Osteoblast (primary cell): ENCODE measurements around the gene POT1. TPM values are rescaled to one million over a fixed set of nuclear protein-coding genes. Genes with fewer than 3 reads are reported as not detected.

Experiments used
- DNase-seq: peaks from one replicate; pipeline ENCODE4 v3.0.0; 2011; ENCODE audit warnings: low spot score, mixed read lengths; ENCODE audit not compliant: insufficient read length; ENCODE audit errors: missing footprints
- H2AFZ ChIP-seq: 2 replicates; pipeline ENCODE4 v1.6.0; 2011; ENCODE audit warnings: mild to moderate bottlenecking, low read length
- H3K27ac ChIP-seq: 2 replicates; pipeline ENCODE4 v1.5.1; 2011; ENCODE audit warnings: mild to moderate bottlenecking, low read depth, low read length, moderate library complexity
- H3K27me3 ChIP-seq: 2 replicates; pipeline ENCODE4 v1.6.0; 2012; ENCODE audit warnings: mild to moderate bottlenecking, control low read depth, inconsistent platforms, low read length, moderate library complexity; ENCODE audit not compliant: insufficient read depth
- H3K36me3 ChIP-seq: 2 replicates; pipeline ENCODE4 v1.5.1; 2011; ENCODE audit warnings: mild to moderate bottlenecking, low read length, control low read depth, moderate library complexity; ENCODE audit not compliant: insufficient read depth
- H3K4me1 ChIP-seq: 2 replicates; pipeline ENCODE4 v1.5.1; 2011; ENCODE audit warnings: mild to moderate bottlenecking, low read length, control low read depth, moderate library complexity; ENCODE audit not compliant: insufficient read depth
- H3K4me2 ChIP-seq: 2 replicates; pipeline ENCODE4 v1.6.0; 2011; ENCODE audit warnings: mild to moderate bottlenecking, low read length; ENCODE audit not compliant: insufficient read depth
- H3K4me3 ChIP-seq: fragments of 200-600 bp; sonication (generic); 3 replicates; pipeline ENCODE4 v1.5.1; 2012; ENCODE audit warnings: mild to moderate bottlenecking, low read length, inconsistent platforms; ENCODE audit not compliant: insufficient read depth
- H3K79me2 ChIP-seq: 2 replicates; pipeline ENCODE4 v1.6.0; 2012; ENCODE audit warnings: mild to moderate bottlenecking, low read length, control low read depth, inconsistent platforms; ENCODE audit not compliant: insufficient read depth
- H3K9me3 ChIP-seq: 2 replicates; pipeline ENCODE4 v1.5.1; 2011; ENCODE audit warnings: low read depth, low read length, control low read depth
- H4K20me1 ChIP-seq: 2 replicates; pipeline ENCODE4 v1.6.0; 2012; ENCODE audit warnings: mild to moderate bottlenecking, low read length, control low read depth; ENCODE audit not compliant: insufficient read depth
- CTCF ChIP-seq: IDR thresholded peaks from 2 replicates; pipeline ENCODE4 v1.5.1; 2011; ENCODE audit warnings: mild to moderate bottlenecking, low read depth, low read length, moderate library complexity; ENCODE audit errors: extremely low read depth
- total RNA-seq: library from RNA; depleted of rRNA; stranded (reverse); fragments of >200 nt; gene quantifications from 2 replicates; pipeline ENCODE4 v1.2.3, GENCODE V29; 2012

POT1 gene
- total RNA-seq, 1 donor = 23.5 TPM

GRCh38 chr7:124810605-124811004 lies 119.0 kb downstream of the POT1 start:
- H3K36me3 ChIP-seq = no peaks in the 10 kb centered on the region
- H3K4me2 ChIP-seq = no peak overlapping the region
- H4K20me1 ChIP-seq = no peaks in the 10 kb centered on the region
- H3K27me3 ChIP-seq = peaks cover 3% of the 10 kb centered on the region
- H2AFZ ChIP-seq = no peak overlapping the region
- no peak for TF ChIP-seq CTCF
- H3K9me3 ChIP-seq = no peaks in the 10 kb centered on the region
- no peak for DNase-seq
- H3K4me1 ChIP-seq = no peaks in the 10 kb centered on the region
- no peak overlapping the region for H3K27ac ChIP-seq
- no peaks in the 10 kb centered on the region for H3K79me2 ChIP-seq
- no peak overlapping the region for H3K4me3 ChIP-seq

GRCh38 chr7:124808206-124808605 lies 121.4 kb downstream of the POT1 start:
- H3K79me2 ChIP-seq = no peaks in the 10 kb centered on the region
- no peak overlapping the region for H3K4me2 ChIP-seq

GRCh38 chr7:124801330-124801895 lies 128.2 kb downstream of the POT1 start:
- no peaks in the 10 kb centered on the region for H4K20me1 ChIP-seq

More at GRCh38 chr7:124808206-124808605, 121.4 kb downstream of the POT1 start:
- TF ChIP-seq CTCF = no peak
- peaks cover 3% of the 10 kb centered on the region for H3K27me3 ChIP-seq
- H3K27ac ChIP-seq = no peak overlapping the region
- H3K9me3 ChIP-seq = no peaks in the 10 kb centered on the region
- no peaks in the 10 kb centered on the region for H3K36me3 ChIP-seq
- no peak overlapping the region for H2AFZ ChIP-seq
- H3K4me1 ChIP-seq = no peaks in the 10 kb centered on the region
- H3K4me3 ChIP-seq = no peak overlapping the region
- DNase-seq = no peak
- no peaks in the 10 kb centered on the region for H4K20me1 ChIP-seq

DNA sequence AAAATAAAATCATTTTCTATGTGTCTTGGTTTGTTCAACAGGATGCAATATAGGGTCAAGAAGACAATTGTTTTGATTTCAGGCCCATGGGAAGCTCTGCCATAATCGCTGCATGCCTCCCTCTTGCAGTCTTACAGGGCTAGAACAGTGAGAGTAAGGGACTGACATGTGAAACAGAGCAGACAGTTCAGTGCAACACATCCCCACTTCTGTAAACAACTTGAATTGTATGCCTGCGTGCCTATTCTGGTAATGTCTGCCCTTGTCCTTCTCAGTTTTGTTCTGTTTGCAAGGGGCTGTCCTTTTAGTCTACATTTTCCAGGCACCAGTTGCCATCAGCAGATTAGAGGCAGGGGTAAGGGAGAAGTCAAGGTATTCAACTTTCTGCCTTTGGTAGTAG lies 129.2 kb downstream of the POT1 start:
- Histone ChIP-seq H3K4me2 (no peak overlapping the region), H3K36me3 (no peaks in the 10 kb centered on the region), H3K27ac (no peak overlapping the region), H3K79me2 (no peaks in the 10 kb centered on the region), H2AFZ (no peak overlapping the region), H3K4me1 (no peaks in the 10 kb centered on the region), H3K27me3 (no peaks in the 10 kb centered on the region), H3K9me3 (no peaks in the 10 kb centered on the region), H4K20me1 (no peaks in the 10 kb centered on the region), H3K4me3 (no peak overlapping the region)
- TF ChIP-seq CTCF = no peak
- no peak for DNase-seq

More at GRCh38 chr7:124801330-124801895, 128.2 kb downstream of the POT1 start:
- Histone ChIP-seq H3K36me3 (no peaks in the 10 kb centered on the region), H2AFZ (no peak overlapping the region), H3K27me3 (no peaks in the 10 kb centered on the region), H3K4me3 (no peak overlapping the region), H3K4me1 (no peaks in the 10 kb centered on the region), H3K79me2 (no peaks in the 10 kb centered on the region), H3K9me3 (no peaks in the 10 kb centered on the region), H3K4me2 (no peak overlapping the region), H3K27ac (no peak overlapping the region)
- DNase-seq = no peak
- no peak for TF ChIP-seq CTCF
